Stimulated activated CD4-positive, alpha-beta T cell treated with anti-CD3 and anti-CD28 coated beads, TNF-alpha, amount 100 ng/mL, for 4 hours (primary cell): Measurements from ENCODE around the gene CNOT1.

Experiments used
- DNase-seq, 3 experiments: peaks; one replicate each; pipeline ENCODE4 v3.0.0-alpha.2; 2020; ENCODE audit warnings: low read depth in 3 of 3

CNOT1 gene

DNA sequence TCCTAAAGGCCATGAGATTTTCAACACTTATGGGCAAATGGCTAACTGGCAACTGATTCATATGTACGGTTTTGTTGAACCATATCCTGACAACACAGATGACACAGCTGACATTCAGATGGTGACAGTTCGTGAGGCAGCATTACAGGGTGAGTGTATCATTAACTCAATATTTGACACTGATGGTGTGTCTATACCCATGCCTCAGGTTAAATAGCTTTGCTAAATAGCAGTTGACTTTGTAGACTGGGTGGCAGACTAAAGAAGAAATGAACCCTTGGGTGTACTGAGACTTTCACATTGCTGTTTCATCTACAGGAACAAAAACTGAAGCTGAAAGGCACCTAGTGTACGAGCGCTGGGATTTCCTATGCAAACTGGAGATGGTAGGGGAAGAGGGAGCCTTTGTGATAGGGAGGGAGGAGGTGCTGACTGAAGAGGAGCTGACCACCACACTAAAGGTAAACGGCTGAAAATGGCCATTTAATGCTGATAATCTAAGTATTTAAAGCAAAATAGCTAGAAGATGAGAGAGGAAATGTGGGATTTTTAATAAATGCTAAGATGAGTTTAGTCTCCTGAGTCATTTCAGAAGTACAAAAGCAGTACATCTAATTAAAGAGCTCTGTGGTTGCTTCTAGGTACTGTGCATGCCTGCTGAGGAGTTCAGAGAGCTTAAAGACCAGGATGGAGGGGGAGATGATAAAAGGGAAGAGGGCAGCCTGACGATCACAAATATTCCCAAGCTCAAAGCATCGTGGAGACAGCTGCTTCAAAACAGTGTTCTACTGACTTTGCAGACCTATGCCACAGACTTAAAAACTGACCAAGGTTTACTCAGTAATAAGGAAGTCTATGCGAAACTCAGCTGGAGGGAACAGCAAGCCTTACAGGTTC lies 111.3 kb downstream of the CNOT1 start:
- no peak for DNase-seq

DNA sequence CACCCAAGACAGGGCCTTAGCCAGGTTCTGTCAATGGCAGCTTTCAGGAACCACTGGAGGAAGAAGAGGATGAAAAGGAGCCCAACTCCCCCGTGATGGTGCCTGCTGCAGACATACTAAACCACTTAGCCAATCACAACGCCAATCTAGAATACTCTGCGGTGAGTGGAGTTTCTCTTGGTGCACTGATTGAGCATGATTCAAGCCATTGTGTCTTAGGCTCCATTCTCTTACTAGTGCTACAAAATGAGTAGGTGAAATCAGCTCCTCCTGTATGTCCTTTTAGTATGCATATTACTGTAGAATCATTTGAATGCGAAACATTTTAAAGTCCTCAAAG lies 112.9 kb downstream of the CNOT1 start:
- no peak for DNase-seq

DNA sequence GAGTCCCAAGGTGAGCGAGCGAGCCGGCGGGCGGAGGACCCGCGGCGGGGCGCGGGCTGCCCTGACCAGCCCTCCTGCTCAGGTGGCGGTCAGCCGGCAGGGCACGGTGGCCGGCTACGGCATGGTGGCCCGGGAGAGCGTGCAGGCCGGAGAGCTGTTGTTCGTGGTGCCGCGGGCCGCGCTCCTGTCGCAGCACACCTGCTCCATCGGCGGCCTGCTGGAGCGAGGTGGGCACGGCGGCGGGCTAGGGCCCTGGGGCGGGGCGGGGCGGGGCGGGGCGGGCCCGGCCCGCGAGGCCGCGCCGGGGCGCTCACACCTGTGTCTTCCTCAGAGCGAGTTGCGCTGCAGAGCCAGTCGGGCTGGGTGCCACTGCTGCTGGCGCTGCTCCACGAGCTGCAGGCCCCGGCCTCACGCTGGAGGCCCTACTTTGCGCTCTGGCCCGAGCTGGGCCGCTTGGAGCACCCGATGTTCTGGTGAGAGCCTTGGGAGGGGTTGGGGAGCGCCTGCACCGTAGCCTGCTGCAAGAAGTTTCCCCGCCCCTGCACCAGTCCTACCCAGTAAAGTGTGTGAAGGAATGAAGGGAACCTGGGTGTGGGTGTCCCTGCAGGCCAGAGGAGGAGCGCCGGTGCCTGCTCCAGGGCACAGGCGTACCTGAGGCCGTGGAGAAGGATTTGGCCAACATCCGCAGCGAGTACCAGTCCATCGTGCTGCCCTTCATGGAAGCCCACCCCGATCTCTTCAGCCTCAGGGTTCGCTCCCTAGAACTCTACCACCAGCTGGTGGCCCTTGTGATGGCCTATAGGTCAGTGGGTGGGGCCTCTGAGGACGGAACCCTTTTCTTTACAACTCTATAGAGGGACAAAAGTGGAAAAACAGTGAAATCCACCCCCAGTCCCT lies 113.5 kb downstream of the CNOT1 start:
- DNase-seq: no peak

DNA sequence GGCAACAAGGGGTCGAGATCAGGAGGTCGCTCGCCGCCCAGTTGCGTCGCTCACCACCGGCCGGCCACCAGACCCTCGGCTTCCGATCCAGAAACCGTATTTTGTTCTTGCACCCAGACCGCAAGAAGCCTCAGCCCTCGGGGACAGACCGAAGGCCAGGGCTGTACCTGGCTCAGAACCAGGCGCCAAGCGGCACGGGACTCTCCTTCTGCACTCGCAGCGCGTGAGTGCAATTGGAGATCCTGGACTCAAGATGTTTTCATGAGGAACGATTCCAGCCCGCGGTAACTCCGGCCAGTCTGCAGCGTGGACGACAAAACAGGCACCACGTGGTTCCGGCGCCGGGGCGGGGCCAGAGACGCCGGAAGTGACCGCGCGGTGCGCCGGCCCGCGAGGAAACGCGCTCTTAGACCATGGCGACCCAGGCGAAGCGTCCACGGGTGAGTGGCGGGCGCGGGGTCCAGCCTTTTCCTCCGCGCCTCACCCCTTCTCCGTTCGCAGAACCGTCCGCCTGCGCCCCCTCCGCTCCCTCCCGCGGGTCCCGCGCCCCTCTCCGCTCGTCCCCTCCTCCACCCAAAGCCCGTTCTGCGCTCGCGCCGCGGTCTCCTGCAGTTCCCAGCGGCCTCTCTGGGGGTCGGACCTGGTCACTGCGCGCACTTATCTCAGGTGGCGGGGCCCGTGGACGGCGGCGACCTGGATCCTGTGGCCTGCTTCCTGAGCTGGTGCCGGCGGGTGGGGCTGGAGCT lies 114.3 kb downstream of the CNOT1 start, which contains the start of gene SETD6:
Gene SETD6, plus strand, starts transcription at position 393 of the 746 bp plus-strand sequence. Its CDS starts 21 bp downstream, at position 414.
- peak; percentile 44 to 65 (median 52) for DNase-seq

DNA sequence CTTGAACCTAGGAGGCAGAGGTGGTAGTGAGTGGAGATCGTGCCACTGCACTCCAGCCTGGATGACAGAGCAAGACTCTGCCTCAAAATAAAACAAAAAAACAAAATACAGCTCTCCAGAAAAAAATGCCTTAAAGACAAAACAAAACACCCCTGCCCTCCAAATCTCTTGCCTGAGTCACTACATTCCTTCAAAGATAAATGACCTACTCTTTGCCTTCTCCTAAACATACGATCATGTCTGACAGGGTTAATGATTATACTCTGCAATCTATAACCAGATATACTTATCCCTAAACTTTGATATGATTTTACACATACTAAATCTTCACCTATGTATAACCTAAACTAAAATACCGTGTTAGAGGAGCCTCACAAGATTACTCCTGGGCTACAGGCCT lies 115.8 kb downstream of the CNOT1 start:
- no peak for DNase-seq

DNA sequence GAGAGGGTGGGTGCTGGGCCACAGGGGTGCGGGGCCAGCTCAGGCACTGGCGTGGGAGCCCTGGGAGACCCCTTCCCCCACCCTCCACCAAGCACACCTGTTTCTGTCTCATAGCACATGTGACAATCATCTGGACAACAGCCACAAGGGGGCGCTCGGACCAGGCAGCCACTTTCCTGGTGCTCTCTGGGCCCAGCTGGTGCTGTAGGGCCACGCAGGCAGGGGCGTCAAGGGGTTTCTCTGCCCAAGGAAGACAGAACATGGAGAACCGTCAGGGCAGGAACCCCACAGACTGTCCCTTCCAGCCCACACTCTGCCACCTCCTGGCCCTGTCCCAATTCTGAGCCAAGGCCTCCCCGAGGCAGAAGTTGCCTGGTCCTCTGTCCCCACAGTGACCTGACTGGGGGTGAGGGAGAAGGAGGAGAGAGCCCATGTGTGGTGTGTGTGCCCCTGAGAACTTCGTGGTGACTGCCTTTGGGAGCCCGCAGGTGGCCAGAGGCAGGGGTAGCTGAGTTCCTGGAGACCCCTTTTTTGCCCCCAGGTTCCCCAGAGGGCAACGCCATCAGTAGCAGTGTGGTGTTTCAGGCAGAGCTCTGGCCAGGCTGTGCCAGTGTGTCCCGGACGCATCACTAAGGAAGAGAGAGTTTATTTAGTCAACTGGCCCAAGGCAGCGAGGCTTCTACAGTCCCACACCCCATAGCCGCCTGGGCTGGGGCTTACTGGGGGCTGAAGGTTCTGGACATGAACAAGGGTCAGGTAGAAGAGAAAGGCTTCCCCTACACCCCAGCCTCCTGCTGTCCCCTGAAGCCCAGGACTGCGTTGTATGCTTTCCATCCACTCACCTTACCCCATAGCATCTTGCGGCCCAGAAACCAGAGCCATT lies 117.5 kb downstream of the CNOT1 start:
- peak; percentile 68 to 88 (median 79) for DNase-seq

DNA sequence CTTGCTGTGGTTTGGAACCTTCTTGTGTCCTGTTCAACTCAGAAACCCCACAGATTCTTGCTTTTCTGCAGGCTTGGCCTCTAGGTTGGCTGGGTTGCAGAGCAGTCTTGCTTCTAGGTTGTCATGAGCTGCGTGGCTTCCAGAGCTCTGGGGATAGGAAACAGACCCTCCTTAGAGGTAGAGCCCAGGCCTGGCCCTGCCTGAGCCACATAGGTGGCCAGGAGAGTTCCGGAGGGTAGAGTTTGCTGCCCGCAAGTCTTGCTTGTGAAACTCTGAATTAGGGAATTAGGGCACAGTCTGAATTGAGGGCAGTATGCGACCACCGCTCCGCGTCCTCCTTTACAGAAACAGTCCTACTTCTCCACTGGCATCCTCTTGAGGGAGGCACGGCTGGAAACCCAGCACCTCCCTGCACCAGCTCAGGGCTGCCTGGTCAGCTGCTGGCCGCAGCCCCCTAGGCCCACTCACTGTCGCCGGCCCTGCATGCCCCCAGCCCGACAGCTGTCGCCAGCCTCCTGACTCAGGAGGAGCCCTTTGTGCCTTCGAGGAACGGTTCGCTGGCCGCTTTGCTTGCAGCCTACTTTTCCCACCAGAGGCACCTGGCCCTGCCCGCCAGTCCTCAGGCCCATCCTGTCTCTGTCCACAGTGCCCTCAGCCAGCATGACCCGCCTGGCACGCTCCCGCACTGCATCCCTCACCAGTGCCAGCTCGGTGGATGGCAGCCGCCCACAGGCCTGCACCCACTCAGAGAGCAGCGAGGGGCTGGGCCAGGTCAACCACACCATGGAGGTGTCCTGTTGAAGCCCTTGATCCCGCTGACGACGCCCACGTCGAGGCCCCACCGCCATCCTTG lies 118.6 kb downstream of the CNOT1 start:
- no peak for DNase-seq

DNA sequence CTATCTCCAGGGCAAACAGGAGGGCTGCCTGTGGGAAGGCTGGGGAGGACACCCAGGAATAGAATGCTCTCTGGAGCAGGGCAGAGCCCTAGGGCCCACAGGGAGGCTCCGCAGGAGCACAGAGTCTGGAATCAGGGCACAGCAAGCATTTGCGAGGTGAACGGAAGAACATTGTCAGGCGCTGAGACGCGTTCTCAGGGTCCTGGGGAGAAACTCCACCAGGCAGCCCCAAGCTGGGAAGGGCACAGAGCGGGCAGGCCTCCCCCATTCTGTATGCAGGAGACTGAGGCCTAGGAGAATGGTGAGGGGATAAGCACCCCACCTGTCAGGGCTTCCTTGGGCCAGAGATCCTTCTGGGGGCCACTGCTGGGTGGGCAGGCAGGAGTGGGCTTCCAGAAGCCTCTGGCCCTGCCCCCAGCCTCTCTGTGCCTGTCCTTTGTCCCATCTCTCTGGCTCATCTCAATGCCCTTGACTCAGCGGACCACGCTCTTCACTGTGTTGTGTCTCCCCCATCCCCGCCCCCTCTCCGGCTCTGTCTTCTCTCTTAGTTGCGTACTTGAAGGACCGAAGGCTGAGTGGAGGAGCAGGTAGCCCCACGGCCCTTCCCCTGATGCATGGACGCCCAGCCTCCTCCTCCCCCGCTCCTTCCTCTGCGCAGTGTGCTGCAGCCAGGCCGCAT lies 119.4 kb downstream of the CNOT1 start:
- no peak for DNase-seq

DNA sequence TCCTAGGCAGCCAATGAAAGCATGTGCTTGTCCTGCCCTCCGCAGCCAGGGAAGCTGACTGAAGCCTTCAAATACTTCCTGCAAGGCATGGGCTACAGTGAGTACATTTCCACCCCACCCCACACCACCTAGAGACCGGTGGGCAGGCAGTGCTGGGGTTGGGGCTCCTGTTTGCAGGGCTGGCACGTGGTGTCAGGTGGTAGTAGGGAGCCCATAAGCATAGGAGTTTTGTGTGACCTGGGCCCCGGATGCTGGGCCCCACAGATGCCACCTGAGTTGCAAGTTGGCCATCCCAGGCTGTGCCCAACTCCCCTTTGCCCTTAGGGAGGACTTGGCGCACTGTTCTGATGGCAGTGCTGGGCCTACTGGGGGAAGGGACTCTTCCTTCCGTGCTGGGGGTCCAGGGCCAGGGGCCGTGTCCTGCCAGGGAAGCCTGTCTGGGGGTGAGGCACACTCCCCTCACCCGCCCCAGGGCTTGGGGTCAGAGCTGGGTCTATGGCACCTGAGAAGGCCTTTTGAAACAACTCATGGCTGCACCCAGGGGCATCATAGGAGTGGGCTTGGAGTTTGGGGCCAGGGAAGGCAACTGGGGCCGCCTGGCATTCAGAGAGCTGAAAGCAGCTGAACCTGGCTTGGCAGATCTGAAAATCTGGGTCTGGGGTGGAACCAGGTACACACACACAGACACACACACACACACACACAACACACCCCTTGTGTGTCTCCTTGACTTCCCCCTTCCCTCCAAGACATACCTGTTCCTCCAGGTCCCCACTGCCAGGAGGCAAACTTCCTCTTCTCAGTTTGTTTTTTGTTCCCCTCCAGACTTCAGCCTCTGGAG lies 120.2 kb downstream of the CNOT1 start:
- DNase-seq: no peak

DNA sequence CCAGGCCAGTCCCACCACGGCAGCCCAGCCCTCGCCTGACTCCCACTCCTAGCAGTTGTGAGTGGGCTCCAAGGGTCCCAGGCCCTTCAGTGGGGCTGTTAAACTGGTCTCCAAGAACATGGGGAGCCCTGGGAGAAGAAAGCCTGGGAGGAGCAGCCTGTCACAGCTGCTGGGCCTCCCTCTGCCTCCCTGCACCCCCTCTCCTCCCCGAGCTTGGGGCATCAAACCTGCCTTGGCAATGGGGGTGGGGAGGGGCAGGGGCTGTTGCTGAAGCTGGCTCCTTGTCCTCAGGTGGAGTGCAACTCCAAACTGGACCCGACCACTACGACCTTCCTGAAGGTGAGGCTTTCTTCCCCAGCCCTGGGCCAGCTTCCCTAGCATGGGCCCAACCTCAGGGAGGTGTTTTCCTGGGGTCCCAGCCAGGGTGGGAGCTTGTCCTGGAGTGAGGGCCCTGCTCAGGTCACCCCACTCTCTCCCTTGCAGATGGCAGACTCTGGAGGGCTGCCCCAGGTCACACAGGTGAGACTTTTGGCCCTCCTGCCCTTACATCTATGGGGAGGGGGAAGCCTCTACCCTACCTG lies 120.9 kb downstream of the CNOT1 start:
- no peak for DNase-seq

DNA sequence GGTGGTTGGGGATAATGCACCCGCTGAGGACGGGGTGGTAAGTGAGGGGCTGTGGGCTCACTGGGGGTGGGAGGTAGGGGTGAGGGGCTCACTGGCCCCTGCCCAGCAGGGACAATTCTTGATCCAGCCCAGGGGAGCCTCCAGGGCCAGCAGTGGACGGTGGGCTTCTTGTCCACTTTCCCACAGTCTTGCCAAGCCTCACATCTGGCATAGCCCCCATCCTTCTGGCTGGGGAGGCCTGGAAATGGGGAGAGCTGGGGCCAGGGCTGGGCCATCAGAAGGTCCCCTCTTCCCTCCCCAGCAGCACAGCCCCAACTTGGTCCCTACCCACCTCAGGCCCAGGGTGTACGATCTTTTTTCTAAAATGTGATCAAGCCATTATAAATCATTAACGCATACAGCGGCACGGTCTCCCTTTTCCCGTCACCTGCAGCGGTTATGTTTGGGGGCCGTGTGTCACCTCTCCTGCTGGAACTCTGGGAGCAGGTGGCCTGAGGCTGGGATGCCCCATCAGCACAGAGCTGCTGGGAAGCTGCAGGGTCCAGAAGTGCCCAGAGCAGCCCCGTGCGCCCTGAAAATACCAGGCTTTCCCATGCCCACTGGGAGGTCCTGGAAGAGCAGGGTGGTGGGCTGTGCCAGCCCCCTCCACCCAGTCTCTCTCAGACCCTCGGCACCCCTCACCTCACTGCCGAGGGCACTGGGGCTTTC lies 121.5 kb downstream of the CNOT1 start:
- DNase-seq: no peak

DNA sequence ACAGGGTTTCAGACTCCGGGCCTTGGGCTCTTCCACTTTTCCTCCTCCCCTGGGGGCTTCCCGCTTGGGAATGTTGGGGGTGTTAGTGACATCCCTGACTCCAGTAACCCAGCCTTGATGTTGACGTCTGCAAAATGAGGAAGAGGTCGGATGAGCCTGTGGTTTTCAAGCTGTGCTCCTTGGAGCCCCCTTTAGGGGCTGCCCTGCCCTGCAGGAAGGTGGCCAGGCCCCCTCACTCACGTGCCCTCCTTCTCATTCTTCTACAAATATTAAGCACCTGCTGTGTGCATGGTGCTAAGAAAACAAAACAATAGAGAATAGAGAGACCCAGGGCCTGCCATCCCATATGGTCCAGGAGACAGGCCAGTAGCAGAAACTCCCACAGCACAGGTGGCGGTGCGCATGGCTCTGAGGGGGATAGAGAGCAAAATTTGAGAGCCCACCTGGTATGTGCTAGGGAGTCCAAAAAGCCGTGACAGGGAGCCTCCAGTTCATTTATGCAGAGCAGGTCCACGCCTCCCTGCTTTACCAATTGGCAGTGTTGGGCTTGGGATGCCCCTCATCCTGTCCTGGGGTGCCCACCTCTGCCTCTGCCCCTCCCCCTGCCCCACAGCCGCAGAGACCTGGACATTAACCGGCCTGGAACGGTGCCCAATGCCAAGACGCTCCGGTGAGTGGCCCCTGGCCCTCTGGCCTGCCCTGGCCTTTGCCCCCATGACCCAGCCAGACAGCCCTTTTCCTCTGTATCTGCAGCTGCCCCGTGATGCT lies 122.2 kb downstream of the CNOT1 start:
- DNase-seq: no peak

DNA sequence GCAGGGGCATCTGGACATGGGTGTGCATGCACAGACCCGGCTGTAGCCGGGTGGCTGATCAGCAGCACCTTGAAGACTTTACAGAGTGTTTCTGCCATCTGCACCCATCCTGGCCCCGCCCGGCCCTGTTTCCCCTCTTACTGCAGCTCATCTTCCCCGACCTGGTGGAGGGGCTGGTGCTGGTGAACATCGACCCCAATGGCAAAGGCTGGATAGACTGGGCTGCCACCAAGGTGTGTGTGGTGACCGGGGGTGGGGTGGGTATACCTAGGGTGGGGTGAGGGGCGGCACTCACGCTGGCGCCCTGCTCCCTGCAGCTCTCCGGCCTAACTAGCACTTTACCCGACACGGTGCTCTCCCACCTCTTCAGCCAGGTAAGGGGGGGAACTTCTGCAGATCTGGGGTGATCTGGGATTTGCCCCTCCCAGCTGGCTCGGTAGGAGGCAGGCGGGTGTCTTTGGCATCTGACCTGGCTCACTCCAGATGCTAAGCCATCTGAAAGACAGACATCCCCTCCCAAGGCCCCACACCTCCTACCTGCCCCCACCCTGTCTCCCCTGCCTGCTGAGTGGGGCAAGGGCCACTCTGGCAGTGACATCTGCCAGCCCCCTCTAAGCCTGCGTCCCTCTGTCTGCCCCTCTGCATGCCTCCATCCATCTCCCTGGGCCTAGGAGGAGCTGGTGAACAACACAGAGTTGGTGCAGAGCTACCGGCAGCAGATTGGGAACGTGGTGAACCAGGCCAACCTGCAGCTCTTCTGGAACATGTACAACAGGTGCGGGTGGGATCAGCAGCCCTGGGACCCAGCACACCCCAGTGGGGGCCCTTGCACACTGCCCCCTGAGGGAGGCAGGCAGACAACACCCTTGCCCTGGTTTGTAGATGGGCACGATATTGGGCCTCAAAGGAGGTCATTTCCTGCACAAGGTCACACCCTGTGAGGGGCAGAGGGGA lies 123.1 kb downstream of the CNOT1 start:
- DNase-seq: no peak

DNA sequence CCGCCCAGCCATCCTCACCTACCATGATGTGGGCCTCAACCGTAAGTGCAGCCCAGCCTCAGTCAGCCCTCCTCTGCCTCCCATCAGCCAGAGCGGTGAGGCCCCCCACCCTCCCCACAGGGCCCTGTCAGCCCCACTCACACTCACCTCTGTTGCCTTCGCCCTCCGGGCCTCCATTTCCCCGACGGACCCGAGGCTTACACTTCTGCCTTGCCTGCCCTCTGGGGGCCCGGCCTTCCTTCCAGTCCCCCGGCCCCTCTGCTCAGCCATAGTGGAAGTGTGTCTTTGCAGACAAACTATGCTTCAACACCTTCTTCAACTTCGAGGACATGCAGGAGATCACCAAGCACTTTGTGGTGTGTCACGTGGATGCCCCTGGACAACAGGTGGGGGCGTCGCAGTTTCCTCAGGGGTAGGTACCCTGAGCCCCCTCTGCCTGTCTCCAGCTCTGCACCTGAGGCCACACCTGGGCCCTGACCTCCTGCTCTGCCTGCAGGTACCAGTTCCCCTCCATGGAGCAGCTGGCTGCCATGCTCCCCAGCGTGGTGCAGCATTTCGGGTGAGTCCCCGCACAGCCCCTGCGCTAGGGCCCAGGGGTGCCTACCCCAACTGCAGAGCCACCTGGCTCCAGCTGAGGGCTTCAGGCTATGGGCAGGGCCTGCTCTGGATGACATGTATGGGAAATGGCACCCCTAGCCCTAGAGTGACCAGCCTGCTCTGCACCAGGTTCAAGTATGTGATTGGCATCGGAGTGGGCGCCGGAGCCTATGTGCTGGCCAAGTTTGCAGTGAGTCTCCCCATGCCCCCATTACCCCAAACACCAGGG lies 125.5 kb downstream of the CNOT1 start:
- DNase-seq: no peak
